HG02970 (cell line): ENCODE results near the gene SIGLEC1.

Source experiments
- ATAC-seq: cut with Tn5 transposase; IDR thresholded peaks from one replicate; pipeline ENCODE4 v1.9.1; 2021; ENCODE audit warnings: mild to moderate bottlenecking, moderate library complexity, moderate number of reproducible peaks; ENCODE audit not compliant: unreplicated experiment, low FRiP score

SIGLEC1 gene

DNA sequence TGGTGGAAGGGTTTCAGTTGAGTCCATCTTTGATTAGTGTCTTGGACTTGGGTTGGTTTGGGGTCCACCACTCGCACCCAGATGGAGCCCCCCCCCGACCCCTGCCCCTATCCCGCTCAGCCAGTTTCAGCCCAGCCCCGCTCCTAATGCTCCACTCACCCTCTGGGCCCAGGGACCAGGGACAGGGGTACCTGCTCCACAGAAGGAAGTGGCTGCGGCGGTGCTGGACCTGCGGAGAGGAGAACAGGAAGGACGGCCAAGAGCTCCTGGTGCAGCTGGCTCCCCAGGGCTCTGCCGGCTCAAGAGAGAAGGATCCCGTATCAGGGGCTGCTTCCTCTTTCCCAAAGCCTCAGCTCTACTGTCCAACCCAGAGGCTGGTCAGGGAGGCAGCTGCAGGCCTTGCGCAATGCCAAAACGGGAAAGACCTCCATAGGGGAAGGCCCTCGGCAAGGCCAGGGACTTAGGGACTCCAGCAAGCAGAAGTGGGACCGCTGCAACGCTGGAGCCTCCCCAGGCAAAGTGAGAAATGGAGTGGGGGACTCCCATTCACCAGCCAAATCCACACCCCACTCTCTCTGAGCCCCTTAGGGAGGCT lies at the start of gene SIGLEC1:
TSS of gene SIGLEC1 (minus strand) at position 322 of the 595 bp plus-strand sequence. CDS start 5,472 bp downstream, outside the sequence.
- no peak for ATAC-seq

DNA sequence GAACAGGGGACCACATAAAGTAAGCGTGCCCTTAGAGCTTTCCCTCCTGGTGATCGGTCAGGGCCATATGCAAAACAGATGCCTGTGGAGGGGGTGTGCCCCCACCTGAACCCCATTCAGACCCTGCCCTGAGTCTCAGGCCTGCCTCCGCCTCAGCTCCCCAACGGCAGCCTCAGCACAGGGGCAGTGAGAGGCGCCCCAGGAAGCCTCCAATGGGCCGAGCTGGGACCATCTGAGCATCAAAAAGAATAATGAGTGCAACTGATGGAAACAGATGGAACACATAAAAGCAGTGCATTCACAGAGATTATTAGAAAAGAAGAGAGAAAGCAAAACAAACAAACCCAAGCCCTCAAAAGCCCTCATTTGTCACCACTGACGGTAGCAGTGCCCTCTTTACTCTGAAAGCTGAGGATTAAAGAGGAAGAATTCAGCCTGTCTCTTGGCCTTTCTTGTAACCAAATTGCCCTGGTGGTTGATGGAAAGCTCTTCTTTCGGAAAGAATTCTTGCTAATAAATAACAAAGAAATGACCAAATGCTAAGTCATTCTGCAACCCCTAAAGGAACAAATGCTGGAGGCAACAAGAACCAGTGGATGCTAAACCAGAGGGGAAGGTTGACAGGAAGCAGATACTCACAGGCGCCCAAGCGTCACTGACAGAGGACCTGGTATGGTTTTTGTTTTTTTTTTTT lies 48.4 kb upstream of the SIGLEC1 start:
- no peak for ATAC-seq

DNA sequence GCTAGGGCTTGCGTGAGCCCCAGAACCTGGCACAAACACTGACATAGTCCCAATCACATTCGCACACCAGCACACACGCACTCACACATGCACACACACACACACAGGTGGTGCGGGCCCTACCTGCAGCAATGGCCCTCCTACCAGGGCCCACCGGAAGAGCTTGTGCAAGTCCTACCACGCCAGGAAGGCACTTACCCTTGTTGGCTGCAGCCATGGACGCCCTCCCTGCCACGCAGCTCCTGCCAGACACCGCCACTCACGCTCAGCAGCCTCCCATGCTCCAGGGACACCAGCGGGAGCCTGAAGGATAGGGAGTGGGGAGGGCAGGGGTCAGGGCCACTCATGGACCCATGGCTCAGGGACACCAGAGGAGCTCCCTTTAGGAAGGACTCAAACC lies 47.5 kb upstream of the SIGLEC1 start:
- no peak for ATAC-seq

GRCh38 chr20:3759316-3759823 lies 47.0 kb upstream of the SIGLEC1 start:
- no peak for ATAC-seq

GRCh38 chr20:3758566-3758965 lies 46.2 kb upstream of the SIGLEC1 start:
- no peak for ATAC-seq

GRCh38 chr20:3757268-3757667 lies 44.9 kb upstream of the SIGLEC1 start:
- ATAC-seq = no peak

GRCh38 chr20:3755814-3756480 lies 43.5 kb upstream of the SIGLEC1 start:
- no peak for ATAC-seq

GRCh38 chr20:3755269-3755668 lies 42.9 kb upstream of the SIGLEC1 start:
- ATAC-seq = no peak

DNA sequence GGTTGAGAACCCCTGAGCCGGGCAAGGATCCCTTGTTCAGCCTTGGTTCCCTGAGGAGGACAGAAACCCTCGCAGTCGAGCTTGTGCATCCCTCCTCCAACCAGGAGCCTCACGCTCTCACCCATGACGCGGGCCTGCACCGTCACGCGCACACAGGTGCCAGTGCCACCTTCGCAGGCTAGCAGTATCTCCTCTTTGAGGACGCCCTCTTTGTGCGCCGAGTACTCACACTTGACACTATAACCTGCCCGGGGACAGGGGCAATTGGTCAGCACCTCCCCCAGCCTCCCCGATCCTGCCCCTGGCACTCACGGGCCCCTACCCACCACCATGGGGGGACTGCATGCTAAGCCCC lies 41.9 kb upstream of the SIGLEC1 start:
- ATAC-seq = no peak

- no peak for ATAC-seq
Observed at GRCh38 chr20:3753501-3754275, 41.3 kb upstream of the SIGLEC1 start.

GRCh38 chr20:3753098-3753497 lies 40.7 kb upstream of the SIGLEC1 start:
- no peak for ATAC-seq

DNA sequence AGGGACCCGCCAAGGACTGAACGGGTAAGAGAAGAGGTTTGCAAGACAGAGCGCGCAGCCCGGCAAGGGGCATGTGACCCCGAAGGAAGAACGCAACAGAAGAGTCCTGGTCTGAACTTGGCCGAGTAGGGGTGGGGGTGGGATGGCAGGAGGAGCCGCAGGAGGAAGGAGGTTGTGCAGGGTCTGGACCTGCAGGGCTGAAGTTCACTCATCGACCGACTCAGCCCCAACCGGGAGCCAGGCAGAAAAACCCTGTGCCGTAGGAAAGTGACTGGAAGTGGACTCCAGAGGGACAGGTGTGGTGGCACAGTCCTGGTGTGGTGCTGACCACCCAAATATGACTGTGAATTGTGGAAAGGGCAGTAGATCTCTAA lies 40.0 kb upstream of the SIGLEC1 start:
- no peak for ATAC-seq

GRCh38 chr20:3751675-3752385 lies 39.4 kb upstream of the SIGLEC1 start:
- ATAC-seq = no peak

GRCh38 chr20:3751305-3751674 lies 38.9 kb upstream of the SIGLEC1 start:
- ATAC-seq = no peak

GRCh38 chr20:3749689-3750531 lies 37.5 kb upstream of the SIGLEC1 start:
- no peak for ATAC-seq

DNA sequence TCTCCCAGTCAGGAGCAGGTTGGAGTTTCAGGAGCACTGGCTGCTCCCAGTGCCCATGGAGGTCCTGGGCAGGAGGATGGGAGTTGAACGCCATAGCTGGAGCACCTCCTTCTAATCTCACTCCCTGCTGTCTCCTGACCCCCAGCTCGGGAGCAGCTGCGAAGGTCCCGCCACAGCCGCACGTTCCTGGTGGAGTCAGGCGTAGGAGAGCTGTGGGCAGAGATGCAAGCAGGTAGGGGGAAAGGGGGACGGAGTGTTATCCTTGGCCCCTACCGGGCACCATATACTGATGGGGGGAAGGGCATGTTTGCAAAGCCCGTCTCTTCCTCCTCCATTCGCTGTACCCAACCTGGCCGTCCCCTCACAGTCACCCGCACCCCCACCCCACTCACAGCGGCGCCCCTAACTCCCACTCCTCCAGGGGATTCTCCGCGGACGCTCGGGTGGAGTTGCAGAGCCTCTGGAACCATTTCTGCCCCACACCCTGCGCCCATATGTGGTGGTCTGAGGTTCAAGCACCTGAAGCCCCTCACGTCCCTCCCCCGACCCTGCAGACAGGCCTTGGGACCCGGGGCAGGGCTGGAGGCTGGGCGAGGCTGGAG lies 36.8 kb upstream of the SIGLEC1 start:
- no peak for ATAC-seq

GRCh38 chr20:3748073-3748472 lies 35.7 kb upstream of the SIGLEC1 start:
- ATAC-seq = no peak

- no peak for ATAC-seq
Observed at GRCh38 chr20:3747471-3747870, 35.1 kb upstream of the SIGLEC1 start.

DNA sequence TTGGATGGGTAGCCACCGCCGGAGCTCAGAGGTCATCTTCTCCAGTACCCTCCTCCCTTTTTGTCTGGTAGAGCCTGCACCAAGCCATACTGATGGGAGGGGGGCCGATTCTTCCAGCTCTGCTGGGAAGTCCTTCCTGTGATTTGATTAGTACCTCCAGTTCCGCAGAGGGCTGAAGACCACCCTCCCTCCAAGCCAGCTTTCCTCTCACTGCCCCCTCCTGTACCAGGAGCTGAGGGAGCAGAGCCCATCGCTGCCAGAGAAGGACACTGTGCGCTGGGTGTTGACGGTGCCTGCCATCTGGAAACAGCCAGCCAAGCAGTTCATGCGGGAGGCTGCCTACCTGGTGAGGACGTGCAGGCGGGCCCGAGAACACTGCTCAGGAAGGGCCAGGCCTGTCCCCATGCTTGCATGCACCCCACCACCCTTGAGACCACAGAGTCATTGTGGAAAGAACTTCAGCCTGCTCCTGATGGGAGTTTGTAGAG lies 33.3 kb upstream of the SIGLEC1 start:
- ATAC-seq = no peak
